ENCODE data around the gene CALHM2. TPM values are rescaled to one million over a fixed set of nuclear protein-coding genes. Genes with fewer than 3 reads are reported as not detected.

Gene CALHM2
- total and polyA plus RNA-seq, 4 donors: 1.6 to 5.0 (median 3.2) TPM

GRCh38 chr10:103492655-103493261 is 40.6 kb upstream of the CALHM2 start:
- Histone ChIP-seq H3K27ac (ENCODE audit: low read depth in 1 of 2, low read length in 2 of 2) (no peak overlapping the region), H3K4me3 (ENCODE audit: low read depth in 1 of 3, low read length in 3 of 3) (no peak overlapping the region), H3K9ac (ENCODE audit: low read depth in 1 of 2, low read length in 2 of 2) (no peak overlapping the region), H3K27me3 (ENCODE audit: control insufficient read depth in 4 of 4, insufficient read depth in 4 of 4, low read length in 3 of 4) (peaks cover 0 to 8% (median 5%) of the 10 kb centered on the region in 4 donors), H3K9me3 (ENCODE audit: control insufficient read depth in 4 of 4, low read length in 3 of 4) (no peaks in the 10 kb centered on the region), H3K4me1 (ENCODE audit: control insufficient read depth in 4 of 4, insufficient read depth in 4 of 4, low read length in 3 of 4) (peaks cover 2 to 14% (median 9%) of the 10 kb centered on the region in 4 donors), H3K36me3 (ENCODE audit: control insufficient read depth in 4 of 4, insufficient read depth in 3 of 4, low read depth in 1 of 4, low read length in 3 of 4) (no peaks in the 10 kb centered on the region)
- WGBS: 76% methylated on average over 5 of the region's 5 CpGs
- no peak for DNase-seq (ENCODE audit: low spot score)
- TF ChIP-seq ZBTB33 (IDR thresholded peaks at IDR 0.05) (no peak), NR2F2 (IDR thresholded peaks at IDR 0.05) (no peak), HNF4G (IDR thresholded peaks at IDR 0.05) (no peak), FOXA1 (IDR thresholded peaks at IDR 0.05) (no peak), EGR1 (IDR thresholded peaks at IDR 0.05; ENCODE audit: low read depth in 2 of 2) (no peak), REST (IDR thresholded peaks at IDR 0.05) (no peak), GABPA (IDR thresholded peaks at IDR 0.05 in 1 of 2, conservative IDR thresholded peaks at IDR 0.05 in 1 of 2) (no peak), RAD21 (IDR thresholded peaks at IDR 0.05) (no peak), SP1 (IDR thresholded peaks at IDR 0.05) (no peak), YY1 (IDR thresholded peaks at IDR 0.05) (no peak), CTCF (IDR thresholded peaks at IDR 0.05; ENCODE audit: low read depth, low read length, missing input control) (no peak), HNF4A (conservative IDR thresholded peaks at IDR 0.05) (no peak), TAF1 (conservative IDR thresholded peaks at IDR 0.05) (no peak), RXRA (IDR thresholded peaks at IDR 0.05) (no peak), FOXA2 (IDR thresholded peaks at IDR 0.05) (no peak), ATF3 (IDR thresholded peaks at IDR 0.05) (no peak), MAX (IDR thresholded peaks at IDR 0.05) (no peak), JUND (IDR thresholded peaks at IDR 0.05) (no peak)
